SHP77 (cell line): Measurements from ENCODE around the gene ZNF26.

Source experiments
- DNase-seq, 2 experiments: peaks; one replicate each; lab custom pipeline; 2025; lab: John Stamatoyannopoulos, UW

ZNF26 gene

GRCh38 chr12:133073836-133074235 lies 87.7 kb downstream of the ZNF26 start:
- no peak for DNase-seq
